ENCODE measurements around the gene STYXL1. TPM values are rescaled to one million over a fixed set of nuclear protein-coding genes. Genes with fewer than 3 reads are reported as not detected.

STYXL1 gene
- total and polyA plus RNA-seq, 4 donors, result 16.4 to 27.5 (median 17.1) TPM

DNA sequence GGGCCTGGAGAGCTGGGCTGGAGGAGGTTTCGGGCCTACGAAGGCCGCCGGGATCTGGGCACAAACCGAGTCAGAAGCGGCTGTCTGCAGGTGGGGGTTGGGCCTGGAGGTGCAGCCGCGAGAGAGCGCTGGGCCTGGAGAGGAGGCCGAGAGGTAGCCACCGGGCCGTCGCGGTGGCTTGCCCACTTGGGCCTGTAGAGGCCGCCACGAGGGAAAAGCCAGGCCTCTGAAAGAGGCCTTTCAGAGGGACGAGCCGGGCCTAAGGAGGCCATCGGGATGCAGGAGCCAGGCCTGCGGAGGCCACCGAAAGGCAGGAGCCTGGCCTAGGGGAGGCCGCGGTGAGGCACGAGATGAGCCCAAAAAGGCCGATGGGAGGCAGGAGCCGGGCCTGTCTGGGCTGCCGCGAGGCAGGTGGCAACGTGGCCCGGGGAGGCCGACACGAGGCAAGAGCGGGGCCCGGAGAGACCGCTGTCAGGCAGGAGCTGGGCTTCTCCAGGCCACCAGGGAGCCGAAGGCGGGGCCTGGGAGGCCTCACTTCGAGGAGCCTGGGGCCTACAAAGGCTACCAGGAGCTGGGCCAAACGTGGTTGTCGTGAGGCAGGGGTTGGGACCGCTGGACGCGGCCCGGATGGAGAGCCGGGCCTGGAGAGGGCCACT, 25.7 kb upstream of the STYXL1 start:
- no peak for DNase-seq (ENCODE audit: low spot score)
- TF ChIP-seq CTCF (IDR thresholded peaks at IDR 0.05; ENCODE audit: low read depth, low read length, missing input control) (no peak), YY1 (IDR thresholded peaks at IDR 0.05) (no peak), JUND (IDR thresholded peaks at IDR 0.05) (no peak), SP1 (IDR thresholded peaks at IDR 0.05) (no peak), GABPA (IDR thresholded peaks at IDR 0.05 in 1 of 2, conservative IDR thresholded peaks at IDR 0.05 in 1 of 2) (no peak), TAF1 (conservative IDR thresholded peaks at IDR 0.05) (no peak), FOXA1 (IDR thresholded peaks at IDR 0.05) (no peak), RXRA (IDR thresholded peaks at IDR 0.05) (no peak), FOXA2 (IDR thresholded peaks at IDR 0.05) (no peak), RAD21 (IDR thresholded peaks at IDR 0.05) (no peak), EGR1 (IDR thresholded peaks at IDR 0.05; ENCODE audit: low read depth in 2 of 2) (no peak), HNF4A (conservative IDR thresholded peaks at IDR 0.05) (no peak), NR2F2 (IDR thresholded peaks at IDR 0.05) (no peak), ATF3 (IDR thresholded peaks at IDR 0.05) (no peak), REST (IDR thresholded peaks at IDR 0.05) (no peak), HNF4G (IDR thresholded peaks at IDR 0.05) (no peak)
- TF ChIP-seq, protein P1, sequence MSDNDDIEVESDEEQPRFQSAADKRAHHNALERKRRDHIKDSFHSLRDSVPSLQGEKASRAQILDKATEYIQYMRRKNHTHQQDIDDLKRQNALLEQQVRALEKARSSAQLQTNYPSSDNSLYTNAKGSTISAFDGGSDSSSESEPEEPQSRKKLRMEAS (IDR thresholded peaks at IDR 0.05), result no peak
- TF ChIP-seq, protein P2, sequence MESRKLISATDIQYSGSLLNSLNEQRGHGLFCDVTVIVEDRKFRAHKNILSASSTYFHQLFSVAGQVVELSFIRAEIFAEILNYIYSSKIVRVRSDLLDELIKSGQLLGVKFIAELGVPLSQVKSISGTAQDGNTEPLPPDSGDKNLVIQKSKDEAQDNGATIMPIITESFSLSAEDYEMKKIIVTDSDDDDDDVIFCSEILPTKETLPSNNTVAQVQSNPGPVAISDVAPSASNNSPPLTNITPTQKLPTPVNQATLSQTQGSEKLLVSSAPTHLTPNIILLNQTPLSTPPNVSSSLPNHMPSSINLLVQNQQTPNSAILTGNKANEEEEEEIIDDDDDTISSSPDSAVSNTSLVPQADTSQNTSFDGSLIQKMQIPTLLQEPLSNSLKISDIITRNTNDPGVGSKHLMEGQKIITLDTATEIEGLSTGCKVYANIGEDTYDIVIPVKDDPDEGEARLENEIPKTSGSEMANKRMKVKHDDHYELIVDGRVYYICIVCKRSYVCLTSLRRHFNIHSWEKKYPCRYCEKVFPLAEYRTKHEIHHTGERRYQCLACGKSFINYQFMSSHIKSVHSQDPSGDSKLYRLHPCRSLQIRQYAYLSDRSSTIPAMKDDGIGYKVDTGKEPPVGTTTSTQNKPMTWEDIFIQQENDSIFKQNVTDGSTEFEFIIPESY (IDR thresholded peaks at IDR 0.05), result no peak
- no peak overlapping the region for H3K27ac ChIP-seq (ENCODE audit: low read depth in 1 of 2, low read length in 2 of 2)

More for the DNA sequence above, 25.7 kb upstream of the STYXL1 start:
- H3K27me3 ChIP-seq (ENCODE audit: control insufficient read depth in 4 of 4, insufficient read depth in 4 of 4, low read length in 3 of 4), result no peaks in the 10 kb centered on the region
- no peaks in the 10 kb centered on the region for H3K4me1 ChIP-seq (ENCODE audit: control insufficient read depth in 4 of 4, insufficient read depth in 4 of 4, low read length in 3 of 4)
- H3K4me3 ChIP-seq (ENCODE audit: low read depth in 1 of 3, low read length in 3 of 3), result no peak overlapping the region
- H3K9me3 ChIP-seq (ENCODE audit: control insufficient read depth in 4 of 4, low read length in 3 of 4), result no peaks in the 10 kb centered on the region
- H3K9ac ChIP-seq (ENCODE audit: low read depth in 1 of 2, low read length in 2 of 2), result no peak overlapping the region
- H3K36me3 ChIP-seq (ENCODE audit: control insufficient read depth in 4 of 4, insufficient read depth in 3 of 4, low read depth in 1 of 4, low read length in 3 of 4), result peaks cover 4 to 23% (median 10%) of the 10 kb centered on the region in 4 donors
- 95% methylated on average over 45 of the region's 45 CpGs for WGBS

All from liver (tissue), 9 donors.